GM23338 (cell line): ENCODE results near the gene DAPK1.

ENCODE experiments used
- CTCF ChIP-seq, 2 experiments: fragments of 200-600 bp in 1 of 2; sonication (generic) in 1 of 2; conservative IDR thresholded peaks; 2 replicates each; pipeline versions ENCODE4 v1.5.1 to v1.6.1; 2016 to 2017; ENCODE audit warnings: antibody characterized with exemption in 2 of 2, low read depth in 2 of 2, mild to moderate bottlenecking in 2 of 2, moderate library complexity in 1 of 2
- EZH2 ChIP-seq: fragments of 200-600 bp; sonication (generic); IDR thresholded peaks from one replicate; pipeline ENCODE4 v1.8.0; 2017; ENCODE audit warnings: antibody characterized with exemption, mild to moderate bottlenecking, low read depth; ENCODE audit not compliant: unreplicated experiment
- POLR2AphosphoS5 ChIP-seq: IDR thresholded peaks from 2 replicates; pipeline ENCODE4 v1.6.1; 2016; ENCODE audit warnings: antibody characterized with exemption, low read depth
- ZNF331 ChIP-seq: fragments of 250-450 bp; sonication (Bioruptor Pico); IDR thresholded peaks from 2 replicates; pipeline ENCODE4 v1.5.0; 2020; ENCODE audit warnings: low read depth, mild to moderate bottlenecking, moderate library complexity

GRCh38 chr9:87542141-87542540 is 44.5 kb downstream of the DAPK1 start:
- TF ChIP-seq ZNF331 (CRISPR knock-in tag) (no peak), POLR2AphosphoS5 (no peak), CTCF (conservative IDR thresholded peaks at IDR 0.05; ENCODE audit: low read depth in 2 of 2) (no peak), EZH2 (no peak)
